Measurements from ENCODE around the gene KRT2. TPM values are rescaled to one million over a fixed set of nuclear protein-coding genes. Genes with fewer than 3 reads are reported as not detected.

KRT2 gene
- total and polyA plus RNA-seq, 9 of the 15 experiments (the other 6 are each of a cell fraction or from before 2014, with no cell fraction given), result 0.03 to 0.69 (median 0.07) TPM; not detected in 2

- TF ChIP-seq CUX1 (CRISPR knock-in tag; IDR thresholded peaks at IDR 0.05), result 0 out of 2 replicates have a peak, but pooled peaks have one; percentile 74
- peak; percentile 56; the same call in 1 of the 2 replicates for TF ChIP-seq FOXA1 (IDR thresholded peaks at IDR 0.05; ENCODE audit: borderline replicate concordance)
- TF ChIP-seq MYNN (IDR thresholded peaks at IDR 0.05), result peak; percentile 84
- TF ChIP-seq MYNN (CRISPR knock-in tag; IDR thresholded peaks at IDR 0.05), result no peak
- peak; percentile 100 for TF ChIP-seq RNF2 (IDR thresholded peaks at IDR 0.05)
- no peak for TF ChIP-seq ZNF740 (CRISPR knock-in tag; IDR thresholded peaks at IDR 0.05)
- no peak for TF ChIP-seq ZNF740 (tag; IDR thresholded peaks at IDR 0.05)
- no peak for TF ChIP-seq NR2C2 (CRISPR knock-in tag; IDR thresholded peaks at IDR 0.05)
- peak; percentile 76 for TF ChIP-seq NR2C2 (tag; IDR thresholded peaks at IDR 0.05)
- TF ChIP-seq GATAD2A (IDR thresholded peaks at IDR 0.05), result peak; percentile 91
- TF ChIP-seq GTF2F1 (IDR thresholded peaks at IDR 0.05; ENCODE audit: low read depth, low read length), result no peak
- TF ChIP-seq ZNF354B (CRISPR knock-in tag; IDR thresholded peaks at IDR 0.05), result peak; percentile 56; the same call in 1 of the 2 replicates
- no peak for TF ChIP-seq CGGBP1 (CRISPR knock-in tag; IDR thresholded peaks at IDR 0.05)
- TF ChIP-seq SETDB1 (IDR thresholded peaks at IDR 0.05; ENCODE audit: low read length), result no peak
- no peak for TF ChIP-seq CHD2 (IDR thresholded peaks at IDR 0.05; ENCODE audit: low read depth, low read length)
- TF ChIP-seq BMI1 (IDR thresholded peaks at IDR 0.05; ENCODE audit: low read length), result no peak
- no peak for TF ChIP-seq HEY1 (CRISPR knock-in tag; IDR thresholded peaks at IDR 0.05; ENCODE audit: borderline replicate concordance)
- peak; percentile 93 for TF ChIP-seq SMAD4 (CRISPR knock-in tag; conservative IDR thresholded peaks at IDR 0.05)
- TF ChIP-seq FOXM1 (IDR thresholded peaks at IDR 0.05; ENCODE audit: low read depth), result peak; percentile 93
- no peak for TF ChIP-seq FOXM1 (CRISPR knock-in tag; IDR thresholded peaks at IDR 0.05; ENCODE audit: low read depth)
- peak; percentile 99 for TF ChIP-seq SMARCE1 (IDR thresholded peaks at IDR 0.05)
- no peak for TF ChIP-seq TRIM28 (IDR thresholded peaks at IDR 0.05)
Observed at GRCh38 chr12:52662093-52662917, 10.3 kb upstream of the KRT2 start (continued).

Data from K562 (cell line).